Measurements from ENCODE around the gene CADPS.

DNA sequence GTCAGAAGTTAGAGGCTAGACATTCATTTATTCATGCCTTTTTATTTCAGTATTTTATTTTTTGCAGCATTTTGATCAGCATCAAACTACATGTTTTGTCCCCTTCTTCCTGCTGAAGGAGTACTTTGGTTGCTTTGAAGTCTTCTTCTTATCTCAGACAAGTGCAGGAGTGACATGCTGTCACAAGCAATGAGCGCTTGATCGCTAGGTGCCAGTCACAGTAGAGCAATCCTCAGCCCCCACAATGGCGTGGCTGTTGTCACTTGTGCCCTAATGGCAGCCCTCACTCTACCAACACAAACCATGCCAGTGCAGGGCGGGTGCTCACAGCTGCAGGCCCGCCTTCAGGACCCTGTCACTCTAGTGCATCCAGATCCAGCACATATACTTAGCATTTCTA is 317.2 kb downstream of the CADPS start:
- TF ChIP-seq, protein P1, sequence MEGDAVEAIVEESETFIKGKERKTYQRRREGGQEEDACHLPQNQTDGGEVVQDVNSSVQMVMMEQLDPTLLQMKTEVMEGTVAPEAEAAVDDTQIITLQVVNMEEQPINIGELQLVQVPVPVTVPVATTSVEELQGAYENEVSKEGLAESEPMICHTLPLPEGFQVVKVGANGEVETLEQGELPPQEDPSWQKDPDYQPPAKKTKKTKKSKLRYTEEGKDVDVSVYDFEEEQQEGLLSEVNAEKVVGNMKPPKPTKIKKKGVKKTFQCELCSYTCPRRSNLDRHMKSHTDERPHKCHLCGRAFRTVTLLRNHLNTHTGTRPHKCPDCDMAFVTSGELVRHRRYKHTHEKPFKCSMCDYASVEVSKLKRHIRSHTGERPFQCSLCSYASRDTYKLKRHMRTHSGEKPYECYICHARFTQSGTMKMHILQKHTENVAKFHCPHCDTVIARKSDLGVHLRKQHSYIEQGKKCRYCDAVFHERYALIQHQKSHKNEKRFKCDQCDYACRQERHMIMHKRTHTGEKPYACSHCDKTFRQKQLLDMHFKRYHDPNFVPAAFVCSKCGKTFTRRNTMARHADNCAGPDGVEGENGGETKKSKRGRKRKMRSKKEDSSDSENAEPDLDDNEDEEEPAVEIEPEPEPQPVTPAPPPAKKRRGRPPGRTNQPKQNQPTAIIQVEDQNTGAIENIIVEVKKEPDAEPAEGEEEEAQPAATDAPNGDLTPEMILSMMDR (IDR thresholded peaks at IDR 0.05 in 8 of 11, conservative IDR thresholded peaks at IDR 0.05 in 3 of 11): no peak
- no peak for TF ChIP-seq POLR2A (IDR thresholded peaks at IDR 0.05)
- no peak for TF ChIP-seq POLR2AphosphoS5 (IDR thresholded peaks at IDR 0.05)
